Measurements from ENCODE around the gene PIWIL1.

DNA sequence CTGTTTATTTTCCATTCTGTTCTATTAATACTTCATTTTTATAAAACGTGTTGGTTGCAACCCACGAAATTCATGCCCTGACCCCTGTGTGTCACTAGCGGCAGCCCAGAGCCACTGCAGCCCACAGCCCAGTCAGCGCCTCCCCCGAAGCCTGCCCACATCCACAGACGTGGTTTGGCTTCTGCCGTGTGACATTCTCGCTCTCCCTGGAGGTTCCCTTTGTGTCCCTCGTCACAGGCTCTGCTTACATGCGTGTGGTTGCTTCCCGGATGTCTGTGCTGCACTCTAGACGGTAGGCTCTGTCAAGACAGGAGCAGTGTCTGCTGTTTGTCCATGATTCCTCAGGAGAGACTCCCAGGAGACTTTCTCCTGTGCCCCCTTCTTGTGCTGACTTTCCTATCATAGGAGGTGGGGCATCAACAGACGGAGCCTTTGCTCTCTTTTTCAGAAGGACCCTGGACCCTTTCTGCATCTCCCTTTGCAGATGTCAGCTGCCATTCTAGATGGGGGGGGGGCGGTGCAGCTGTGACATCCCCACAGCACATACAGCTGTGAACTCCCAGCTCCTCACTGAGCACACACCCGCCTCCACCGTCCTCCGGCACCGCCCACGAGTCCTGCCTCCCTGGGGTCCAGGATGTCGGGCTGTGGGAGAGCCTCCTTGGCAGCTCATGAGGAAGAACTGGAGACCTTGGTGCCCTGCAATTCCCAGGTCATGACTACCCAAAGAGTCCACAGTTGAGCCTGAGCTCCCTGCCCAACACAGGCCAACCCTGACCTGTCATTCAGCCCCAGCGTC is 36.8 kb upstream of the PIWIL1 start:
- TF ChIP-seq, protein P1, sequence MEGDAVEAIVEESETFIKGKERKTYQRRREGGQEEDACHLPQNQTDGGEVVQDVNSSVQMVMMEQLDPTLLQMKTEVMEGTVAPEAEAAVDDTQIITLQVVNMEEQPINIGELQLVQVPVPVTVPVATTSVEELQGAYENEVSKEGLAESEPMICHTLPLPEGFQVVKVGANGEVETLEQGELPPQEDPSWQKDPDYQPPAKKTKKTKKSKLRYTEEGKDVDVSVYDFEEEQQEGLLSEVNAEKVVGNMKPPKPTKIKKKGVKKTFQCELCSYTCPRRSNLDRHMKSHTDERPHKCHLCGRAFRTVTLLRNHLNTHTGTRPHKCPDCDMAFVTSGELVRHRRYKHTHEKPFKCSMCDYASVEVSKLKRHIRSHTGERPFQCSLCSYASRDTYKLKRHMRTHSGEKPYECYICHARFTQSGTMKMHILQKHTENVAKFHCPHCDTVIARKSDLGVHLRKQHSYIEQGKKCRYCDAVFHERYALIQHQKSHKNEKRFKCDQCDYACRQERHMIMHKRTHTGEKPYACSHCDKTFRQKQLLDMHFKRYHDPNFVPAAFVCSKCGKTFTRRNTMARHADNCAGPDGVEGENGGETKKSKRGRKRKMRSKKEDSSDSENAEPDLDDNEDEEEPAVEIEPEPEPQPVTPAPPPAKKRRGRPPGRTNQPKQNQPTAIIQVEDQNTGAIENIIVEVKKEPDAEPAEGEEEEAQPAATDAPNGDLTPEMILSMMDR (IDR thresholded peaks at IDR 0.05; ENCODE audit: insufficient read depth, low read length, poor library complexity, severe bottlenecking), result no peak
- no peak for TF ChIP-seq EZH2phosphoT487 (conservative IDR thresholded peaks at IDR 0.05; ENCODE audit: low read length)

Data from SU-DHL-6 (cell line).